Fibroblast of lung (primary cell): ENCODE measurements around the gene UCHL3.

Experiments used
- EZH2 ChIP-seq: IDR thresholded peaks from 2 replicates; pipeline ENCODE4 v1.5.1; 2012; ENCODE audit warnings: low read length, control low read depth, mild to moderate bottlenecking; ENCODE audit errors: missing control alignments
- TF ChIP-seq, protein P1 (sequence below), 2 donors: IDR thresholded peaks in 1 of 2; conservative IDR thresholded peaks in 1 of 2; 1 replicate in 1 of 2; 2 replicates in 1 of 2; pipeline ENCODE4 v1.5.1; 2011 to 2012; ENCODE audit warnings: low read length in 2 of 2, control low read depth in 1 of 2, inconsistent platforms in 1 of 2, low read depth in 1 of 2, mild to moderate bottlenecking in 1 of 2

DNA sequence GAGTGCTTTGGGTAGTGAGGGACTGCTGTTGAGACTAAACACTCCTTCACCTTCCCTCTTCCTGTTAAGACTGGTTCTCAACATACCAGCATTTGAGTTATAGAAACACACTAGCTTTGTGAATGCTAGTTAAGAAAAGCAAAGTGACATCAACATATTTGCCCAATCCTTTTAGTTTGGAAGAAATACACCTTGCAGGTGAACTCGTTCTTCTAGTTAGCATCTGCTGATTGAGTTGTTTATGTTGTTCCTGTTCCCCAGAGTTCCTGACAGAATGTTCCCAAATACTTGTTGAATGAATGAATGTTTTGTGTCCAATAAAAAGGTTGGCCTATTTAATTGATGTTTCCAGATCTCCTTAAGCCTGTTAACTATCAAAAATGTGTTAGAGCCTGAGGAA is 93.6 kb downstream of the UCHL3 start:
- TF ChIP-seq, protein P1, sequence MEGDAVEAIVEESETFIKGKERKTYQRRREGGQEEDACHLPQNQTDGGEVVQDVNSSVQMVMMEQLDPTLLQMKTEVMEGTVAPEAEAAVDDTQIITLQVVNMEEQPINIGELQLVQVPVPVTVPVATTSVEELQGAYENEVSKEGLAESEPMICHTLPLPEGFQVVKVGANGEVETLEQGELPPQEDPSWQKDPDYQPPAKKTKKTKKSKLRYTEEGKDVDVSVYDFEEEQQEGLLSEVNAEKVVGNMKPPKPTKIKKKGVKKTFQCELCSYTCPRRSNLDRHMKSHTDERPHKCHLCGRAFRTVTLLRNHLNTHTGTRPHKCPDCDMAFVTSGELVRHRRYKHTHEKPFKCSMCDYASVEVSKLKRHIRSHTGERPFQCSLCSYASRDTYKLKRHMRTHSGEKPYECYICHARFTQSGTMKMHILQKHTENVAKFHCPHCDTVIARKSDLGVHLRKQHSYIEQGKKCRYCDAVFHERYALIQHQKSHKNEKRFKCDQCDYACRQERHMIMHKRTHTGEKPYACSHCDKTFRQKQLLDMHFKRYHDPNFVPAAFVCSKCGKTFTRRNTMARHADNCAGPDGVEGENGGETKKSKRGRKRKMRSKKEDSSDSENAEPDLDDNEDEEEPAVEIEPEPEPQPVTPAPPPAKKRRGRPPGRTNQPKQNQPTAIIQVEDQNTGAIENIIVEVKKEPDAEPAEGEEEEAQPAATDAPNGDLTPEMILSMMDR (conservative IDR thresholded peaks at IDR 0.05 in 1 of 2, IDR thresholded peaks at IDR 0.05 in 1 of 2; ENCODE audit: low read depth in 1 of 2, low read length in 2 of 2) = no peak
- TF ChIP-seq EZH2 = no peak
